Lung (tissue), 12 donors: ENCODE measurements around the gene CRKL. TPM values are rescaled to one million over a fixed set of nuclear protein-coding genes. Genes with fewer than 3 reads are reported as not detected.

Source experiments
- ATAC-seq: fragments of 200-7000 bp; cut with Tn5 transposase; one replicate; pipeline ENCODE4 v1.9.1; 2020; ENCODE audit warnings: moderate number of reproducible peaks; ENCODE audit not compliant: insufficient read depth, low FRiP score
- DNase-seq, 3 donors: peaks; one replicate each; pipeline ENCODE4 v3.0.0-alpha.2; 2013 to 2017
- H3K27ac ChIP-seq, 2 donors: one replicate each; pipeline ENCODE4 v1.5.1; 2013; ENCODE audit warnings: mild to moderate bottlenecking in 2 of 2, moderate library complexity in 2 of 2, control low read depth in 1 of 2, inconsistent platforms in 1 of 2, low read depth in 1 of 2, low read length in 1 of 2
- H3K27me3 ChIP-seq, 3 donors: one replicate each; pipeline ENCODE4 v1.5.1; 2013; ENCODE audit warnings: low read length in 2 of 3; ENCODE audit not compliant: control insufficient read depth in 3 of 3, insufficient read depth in 3 of 3
- H3K36me3 ChIP-seq, 4 donors: one replicate each; pipeline ENCODE4 v1.5.1; 2013; ENCODE audit warnings: low read length in 4 of 4, mild to moderate bottlenecking in 1 of 4, moderate library complexity in 1 of 4; ENCODE audit not compliant: control insufficient read depth in 4 of 4, insufficient read depth in 4 of 4
- H3K4me1 ChIP-seq, 5 donors: one replicate each; pipeline ENCODE4 v1.5.1; 2013; ENCODE audit warnings: low read length in 5 of 5, mild to moderate bottlenecking in 2 of 5, moderate library complexity in 1 of 5; ENCODE audit not compliant: control insufficient read depth in 5 of 5, insufficient read depth in 5 of 5
- H3K4me3 ChIP-seq: one replicate; pipeline ENCODE4 v1.5.1; 2013; ENCODE audit warnings: mild to moderate bottlenecking, control low read depth, moderate library complexity
- H3K9ac ChIP-seq, 2 donors: one replicate each; pipeline ENCODE4 v1.5.1; 2013; ENCODE audit warnings: low read length in 2 of 2, control low read depth in 1 of 2; ENCODE audit not compliant: insufficient read depth in 1 of 2
- H3K9me3 ChIP-seq, 4 donors: one replicate each; pipeline ENCODE4 v1.5.1; 2013; ENCODE audit warnings: low read length in 3 of 4, mild to moderate bottlenecking in 1 of 4, moderate library complexity in 1 of 4; ENCODE audit not compliant: control insufficient read depth in 4 of 4, insufficient read depth in 3 of 4
- CTCF ChIP-seq: IDR thresholded peaks from 2 replicates; pipeline ENCODE4 v1.5.1; 2012; ENCODE audit warnings: mild to moderate bottlenecking; ENCODE audit errors: control extremely low read depth, extremely low read depth
- WGBS, 2 donors: extraction: QIAGEN DNeasy Blood & Tissue Kit; methylation state at CpG; one replicate each; pipeline ENCODE4 v1.1.7; 2013; 5-methylcytosine and 5-hydroxymethylcytosine counted together
- polyA plus RNA-seq, 2 donors: library from polyadenylated mRNA; stranded (reverse); fragments of 200-250 nt; gene quantifications; one replicate each; pipeline ENCODE4 v1.2.1, GENCODE V29; 2013
- total RNA-seq, 2 donors: library from RNA; depleted of rRNA in 1 of 2; stranded (reverse); fragments of >200 nt in 1 of 2; gene quantifications; one replicate each; pipeline ENCODE4 v1.2.1, GENCODE V29; 2014 to 2021
- donor health status: control.
- donor health status: control.
- donor health status: Bipolar disorder and iron deficiency.
- donor health status: healthy.
- donor health status: DM: yes; HTN: yes; CAD: no.

Gene CRKL
- total and polyA plus RNA-seq, 4 donors, result 18.3 to 58.6 (median 39.1) TPM

GRCh38 chr22:20885017-20885556, 32.1 kb upstream of the CRKL start:
- peaks cover 8 to 39% (median 17%) of the 10 kb centered on the region in 4 donors for H3K36me3 ChIP-seq
- 71 to 81% methylated on average over 8 of the region's 8 CpGs for WGBS, 2 donors
- DNase-seq (no peak), ATAC-seq (no peak)
- no peaks in the 10 kb centered on the region for H3K4me1 ChIP-seq
- H3K27ac ChIP-seq, result peak overlapping the region in 1 of 2 donors; percentile 76
- no peak overlapping the region for H3K4me3 ChIP-seq
- TF ChIP-seq CTCF, result no peak
- no peaks in the 10 kb centered on the region for H3K9me3 ChIP-seq
- no peak overlapping the region for H3K9ac ChIP-seq
- H3K27me3 ChIP-seq, result no peaks in the 10 kb centered on the region

GRCh38 chr22:20885557-20886323, 31.5 kb upstream of the CRKL start:
- peaks cover 8 to 36% (median 18%) of the 10 kb centered on the region in 4 donors for H3K36me3 ChIP-seq
- H3K9me3 ChIP-seq, result no peaks in the 10 kb centered on the region
- H3K4me1 ChIP-seq, result no peaks in the 10 kb centered on the region
- H3K4me3 ChIP-seq, result no peak overlapping the region
- peak; percentile 99 for ATAC-seq
- peak overlapping the region in 1 of 2 donors; percentile 76 for H3K27ac ChIP-seq
- TF ChIP-seq CTCF, result peak; percentile 85
- H3K27me3 ChIP-seq, result no peaks in the 10 kb centered on the region
- DNase-seq, result peak; percentile 64 to 74 (median 71)
- WGBS, 2 donors, result 19 to 20% methylated on average over 9 to 10 of the region's 10 CpGs
- H3K9ac ChIP-seq, result no peak overlapping the region

- Histone ChIP-seq H3K9me3 (no peaks in the 10 kb centered on the region), H3K27me3 (no peaks in the 10 kb centered on the region), H3K4me1 (no peaks in the 10 kb centered on the region), H3K36me3 (peaks cover 8 to 24% (median 14%) of the 10 kb centered on the region in 4 donors), H3K27ac (no peak overlapping the region), H3K9ac (no peak overlapping the region), H3K4me3 (no peak overlapping the region)
- 87 to 88% methylated on average over 5 of the region's 5 CpGs for WGBS, 2 donors
- ATAC-seq (no peak), DNase-seq (no peak)
- no peak for TF ChIP-seq CTCF
Measured at GRCh38 chr22:20887375-20887774, 29.8 kb upstream of the CRKL start.
